ENCODE measurements around the gene PPP1R1A.

PPP1R1A gene

DNA sequence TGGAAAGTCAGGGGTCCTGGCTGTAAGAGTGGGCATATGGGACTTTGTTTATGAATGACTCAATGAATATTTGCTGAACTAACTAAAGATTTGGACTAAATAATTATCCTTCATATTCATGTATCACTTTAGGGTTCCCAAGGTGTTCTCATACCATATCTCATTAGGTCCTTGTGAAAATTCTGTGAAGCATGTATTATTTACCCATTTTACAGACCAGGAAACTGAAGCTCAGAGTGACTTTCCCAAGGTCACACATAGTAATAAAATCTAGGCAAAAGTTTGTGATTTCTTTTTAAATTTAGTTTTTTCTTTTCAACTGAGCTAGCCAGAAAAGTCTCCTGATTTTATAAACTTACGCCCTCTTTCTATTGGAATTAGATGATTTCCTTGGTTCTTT is 29.7 kb downstream of the PPP1R1A start:
- Histone ChIP-seq H3K36me3 (ENCODE audit: control insufficient read depth, insufficient read depth, low read length) (no peaks in the 10 kb centered on the region; the same call in 1 of the 2 replicates), H3K4me3 (replicated peaks; ENCODE audit: low read depth, low read length) (no peak overlapping the region), H3K27me3 (replicated peaks; ENCODE audit: control insufficient read depth, insufficient read depth, low read length) (no peaks in the 10 kb centered on the region)
- TF ChIP-seq, protein P1, sequence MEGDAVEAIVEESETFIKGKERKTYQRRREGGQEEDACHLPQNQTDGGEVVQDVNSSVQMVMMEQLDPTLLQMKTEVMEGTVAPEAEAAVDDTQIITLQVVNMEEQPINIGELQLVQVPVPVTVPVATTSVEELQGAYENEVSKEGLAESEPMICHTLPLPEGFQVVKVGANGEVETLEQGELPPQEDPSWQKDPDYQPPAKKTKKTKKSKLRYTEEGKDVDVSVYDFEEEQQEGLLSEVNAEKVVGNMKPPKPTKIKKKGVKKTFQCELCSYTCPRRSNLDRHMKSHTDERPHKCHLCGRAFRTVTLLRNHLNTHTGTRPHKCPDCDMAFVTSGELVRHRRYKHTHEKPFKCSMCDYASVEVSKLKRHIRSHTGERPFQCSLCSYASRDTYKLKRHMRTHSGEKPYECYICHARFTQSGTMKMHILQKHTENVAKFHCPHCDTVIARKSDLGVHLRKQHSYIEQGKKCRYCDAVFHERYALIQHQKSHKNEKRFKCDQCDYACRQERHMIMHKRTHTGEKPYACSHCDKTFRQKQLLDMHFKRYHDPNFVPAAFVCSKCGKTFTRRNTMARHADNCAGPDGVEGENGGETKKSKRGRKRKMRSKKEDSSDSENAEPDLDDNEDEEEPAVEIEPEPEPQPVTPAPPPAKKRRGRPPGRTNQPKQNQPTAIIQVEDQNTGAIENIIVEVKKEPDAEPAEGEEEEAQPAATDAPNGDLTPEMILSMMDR (IDR thresholded peaks at IDR 0.05; ENCODE audit: insufficient read depth, low read length, poor library complexity, severe bottlenecking): no peak
- no peak for DNase-seq (ENCODE audit: extremely low read depth, insufficient read length)

DNA sequence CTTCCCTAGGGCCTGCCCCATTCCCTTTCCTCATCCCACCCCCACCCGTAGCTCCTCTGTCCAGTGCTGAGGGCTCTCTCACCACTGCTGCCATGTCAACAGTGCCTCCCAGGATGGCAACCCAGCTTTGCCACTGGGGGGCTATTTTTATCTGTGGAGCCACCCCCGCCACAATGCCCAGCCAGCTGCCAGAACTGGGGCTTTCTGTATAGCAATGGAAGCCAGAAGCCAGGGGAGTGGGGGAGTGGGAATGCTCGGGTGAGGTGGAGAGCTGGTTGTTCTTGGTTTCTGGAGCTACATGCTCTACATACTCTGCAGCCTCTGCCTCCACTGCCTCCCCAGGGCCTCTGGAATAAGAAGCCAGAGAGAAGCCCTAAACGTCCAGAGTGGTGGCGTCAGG is 30.1 kb downstream of the PPP1R1A start:
- TF ChIP-seq, protein P1 (IDR thresholded peaks at IDR 0.05; ENCODE audit: insufficient read depth, low read length, poor library complexity, severe bottlenecking): no peak
- Histone ChIP-seq H3K27me3 (replicated peaks; ENCODE audit: control insufficient read depth, insufficient read depth, low read length) (no peaks in the 10 kb centered on the region), H3K36me3 (ENCODE audit: control insufficient read depth, insufficient read depth, low read length) (no peaks in the 10 kb centered on the region; the same call in 1 of the 2 replicates), H3K4me3 (replicated peaks; ENCODE audit: low read depth, low read length) (no peak overlapping the region)
- DNase-seq (ENCODE audit: extremely low read depth, insufficient read length): no peak

DNA sequence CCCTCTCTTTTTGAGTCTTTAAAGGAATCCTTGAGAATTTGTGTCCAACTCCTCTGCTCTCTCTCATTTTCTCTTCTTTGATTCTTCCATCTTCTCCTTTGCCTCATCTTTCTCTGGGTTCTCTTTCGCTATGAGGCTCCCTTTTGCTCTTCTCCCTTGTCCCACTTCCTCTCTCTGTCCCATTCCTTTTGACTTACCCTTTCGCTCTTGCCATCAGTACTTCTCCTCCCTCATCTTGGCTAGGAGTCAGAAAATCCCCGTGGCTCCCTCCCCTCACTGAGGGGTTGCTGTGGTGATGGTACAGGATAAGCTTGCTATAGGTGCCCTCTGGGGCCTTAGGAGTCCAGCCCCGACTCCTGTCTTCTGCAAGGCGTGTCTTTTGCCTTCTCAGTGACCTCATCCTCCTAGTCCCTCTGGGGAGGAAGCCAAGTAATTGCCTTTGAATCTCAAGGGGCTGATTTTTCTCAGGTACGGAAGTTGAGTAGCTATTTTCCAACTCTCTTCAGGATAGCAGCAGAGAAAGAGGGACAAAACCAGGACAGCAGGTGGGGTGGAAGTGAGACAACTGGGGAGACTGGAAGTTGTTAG is 32.7 kb downstream of the PPP1R1A start:
- Histone ChIP-seq H3K4me3 (replicated peaks; ENCODE audit: low read depth, low read length) (no peak overlapping the region), H3K36me3 (ENCODE audit: control insufficient read depth, insufficient read depth, low read length) (no peaks in the 10 kb centered on the region; the same call in 1 of the 2 replicates), H3K27me3 (replicated peaks; ENCODE audit: control insufficient read depth, insufficient read depth, low read length) (no peaks in the 10 kb centered on the region)
- TF ChIP-seq, protein P1 (IDR thresholded peaks at IDR 0.05; ENCODE audit: insufficient read depth, low read length, poor library complexity, severe bottlenecking): no peak
- DNase-seq (ENCODE audit: extremely low read depth, insufficient read length): no peak

DNA sequence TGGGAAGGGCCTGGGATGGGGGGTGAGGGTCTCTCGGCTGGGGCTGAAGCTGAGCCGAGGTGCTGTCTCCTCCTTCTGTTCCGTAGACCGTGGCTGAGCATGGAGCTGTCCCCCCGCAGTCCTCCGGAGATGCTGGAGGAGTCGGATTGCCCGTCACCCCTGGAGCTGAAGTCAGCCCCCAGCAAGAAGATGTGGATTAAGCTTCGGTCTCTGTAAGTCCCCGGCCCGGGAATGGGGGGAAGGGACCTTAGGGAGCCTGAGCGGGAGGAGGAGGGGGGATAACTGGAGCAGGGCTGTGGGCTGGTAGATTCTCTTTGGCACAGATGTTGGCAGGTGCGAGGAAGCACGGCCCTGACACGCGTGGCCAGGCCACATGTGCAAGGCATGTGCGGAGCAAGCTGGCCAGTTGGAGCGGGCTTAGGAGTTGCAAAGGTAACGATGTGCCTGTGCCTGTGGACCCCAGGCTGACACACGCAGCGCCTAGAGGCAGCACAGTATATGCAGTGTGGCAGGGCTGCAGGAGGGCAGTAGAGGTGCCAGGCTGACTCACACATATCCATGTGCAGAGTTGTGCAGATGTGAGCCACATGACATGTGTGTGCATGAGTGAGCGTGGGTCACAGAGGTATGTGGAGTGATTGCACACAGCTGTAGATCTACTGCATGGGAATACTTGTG is 38.5 kb downstream of the PPP1R1A start:
- Histone ChIP-seq H3K27me3 (replicated peaks; ENCODE audit: control insufficient read depth, insufficient read depth, low read length) (no peaks in the 10 kb centered on the region; the same call in 1 of the 2 replicates), H3K36me3 (ENCODE audit: control insufficient read depth, insufficient read depth, low read length) (peaks cover 1% of the 10 kb centered on the region), H3K4me3 (replicated peaks; ENCODE audit: low read depth, low read length) (no peak overlapping the region; the same call in 1 of the 2 replicates)
- TF ChIP-seq, protein P1 (IDR thresholded peaks at IDR 0.05; ENCODE audit: insufficient read depth, low read length, poor library complexity, severe bottlenecking): no peak
- DNase-seq (ENCODE audit: extremely low read depth, insufficient read length): no peak

DNA sequence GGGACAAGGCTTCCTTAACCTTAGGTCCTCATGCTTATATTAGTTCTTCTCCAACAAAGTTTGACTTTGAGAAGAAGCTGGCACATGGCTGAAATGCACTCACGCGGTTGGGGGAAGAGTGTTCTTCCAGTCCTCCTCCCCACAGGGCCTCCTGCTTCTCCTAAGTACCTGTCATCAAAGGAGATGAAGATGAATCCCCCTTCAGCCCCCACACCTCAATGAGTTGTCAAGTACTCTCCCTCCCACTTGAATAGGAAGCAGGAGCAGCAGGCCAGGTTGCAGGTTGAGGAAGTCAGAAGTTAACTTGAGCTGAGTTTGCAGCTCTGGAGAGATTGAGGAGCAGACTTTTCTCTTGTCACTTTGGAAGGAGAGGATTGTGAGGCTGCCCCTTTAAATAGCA is 41.9 kb downstream of the PPP1R1A start:
- DNase-seq (ENCODE audit: extremely low read depth, insufficient read length): no peak
- Histone ChIP-seq H3K4me3 (replicated peaks; ENCODE audit: low read depth, low read length) (no peak overlapping the region), H3K27me3 (replicated peaks; ENCODE audit: control insufficient read depth, insufficient read depth, low read length) (no peaks in the 10 kb centered on the region; the same call in 1 of the 2 replicates), H3K36me3 (ENCODE audit: control insufficient read depth, insufficient read depth, low read length) (peaks cover 15% of the 10 kb centered on the region)
- TF ChIP-seq, protein P1 (IDR thresholded peaks at IDR 0.05; ENCODE audit: insufficient read depth, low read length, poor library complexity, severe bottlenecking): no peak

All from GM06990 (cell line).